Measurements from ENCODE around the gene TMEFF2.
"Not testable (repeated sequence)": the region's sequence is repeated elsewhere in the genome, so short reads cannot be mapped to it uniquely, and the experiment has no call there.

The TMEFF2 gene

GRCh38 chr2:191927319-191927867 lies 267.3 kb downstream of the TMEFF2 start:
- peak; percentile 88 for DNase-seq

GRCh38 chr2:191926671-191927070 lies 268.1 kb downstream of the TMEFF2 start:
- no peak for DNase-seq

- no peak for DNase-seq
Observed at GRCh38 chr2:191923652-191923997, 271.1 kb downstream of the TMEFF2 start.

DNA sequence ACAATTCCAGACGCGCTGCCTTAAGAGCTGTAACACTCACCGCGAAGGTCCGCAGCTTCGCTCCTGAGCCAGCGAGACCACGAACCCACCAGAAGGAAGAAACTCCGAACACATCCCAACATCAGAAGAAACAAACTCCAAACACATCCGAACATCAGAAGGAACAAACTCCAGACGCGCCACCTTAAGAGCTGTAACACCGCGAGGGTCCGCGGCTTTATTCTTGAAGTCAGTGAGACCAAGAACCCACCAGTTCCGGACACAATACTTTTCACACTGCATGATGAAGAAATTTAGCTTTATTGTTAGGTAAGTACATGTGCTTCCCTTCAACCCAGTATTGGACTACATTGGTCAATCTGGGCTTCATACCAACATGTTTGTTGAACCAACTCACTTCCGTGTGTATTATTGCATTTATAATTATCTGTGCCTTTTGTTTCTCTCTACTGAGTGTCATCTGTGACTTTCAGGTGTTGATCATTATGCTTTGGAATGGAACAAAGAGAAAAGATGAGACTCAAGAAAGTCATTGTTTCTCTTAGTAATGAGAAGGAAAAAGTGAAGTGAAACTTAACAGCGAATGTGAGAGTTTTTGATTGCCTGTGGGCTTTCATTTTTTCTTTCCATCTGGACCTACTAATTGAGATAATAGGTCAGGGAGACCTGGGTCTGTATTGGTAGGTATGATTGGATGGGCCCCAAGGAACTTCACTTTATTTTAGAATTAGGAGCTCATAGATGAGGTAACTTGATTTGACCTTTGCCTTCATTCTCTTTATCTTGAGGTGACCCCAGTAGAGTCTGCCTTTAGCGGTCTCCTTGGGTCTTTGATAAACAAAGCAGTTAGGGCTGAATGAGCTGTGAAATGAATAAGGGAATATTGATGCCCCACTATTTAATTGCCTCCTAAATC lies 271.7 kb downstream of the TMEFF2 start:
- no peak for DNase-seq

DNA sequence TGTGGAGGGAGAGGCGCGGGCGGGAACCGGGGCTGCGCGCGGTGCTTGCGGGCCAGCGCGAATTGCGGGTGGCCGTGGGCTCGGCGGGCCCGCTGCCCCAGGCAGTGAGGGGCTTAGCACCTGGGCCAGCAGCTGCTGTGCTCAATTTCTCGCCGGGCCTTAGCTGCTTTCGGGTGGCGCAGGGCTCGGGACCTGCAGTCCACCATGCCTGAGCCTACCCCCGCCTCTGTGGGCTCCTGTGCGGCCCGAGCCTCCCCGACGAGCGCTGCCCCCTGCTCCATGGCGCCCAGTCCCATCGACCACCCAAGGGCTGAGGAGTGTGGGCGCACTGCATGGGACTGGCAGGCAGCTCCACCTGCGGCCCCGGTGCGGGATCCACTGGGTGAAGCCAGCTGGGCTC lies 273.1 kb downstream of the TMEFF2 start:
- DNase-seq: not testable (repeated sequence)

DNA sequence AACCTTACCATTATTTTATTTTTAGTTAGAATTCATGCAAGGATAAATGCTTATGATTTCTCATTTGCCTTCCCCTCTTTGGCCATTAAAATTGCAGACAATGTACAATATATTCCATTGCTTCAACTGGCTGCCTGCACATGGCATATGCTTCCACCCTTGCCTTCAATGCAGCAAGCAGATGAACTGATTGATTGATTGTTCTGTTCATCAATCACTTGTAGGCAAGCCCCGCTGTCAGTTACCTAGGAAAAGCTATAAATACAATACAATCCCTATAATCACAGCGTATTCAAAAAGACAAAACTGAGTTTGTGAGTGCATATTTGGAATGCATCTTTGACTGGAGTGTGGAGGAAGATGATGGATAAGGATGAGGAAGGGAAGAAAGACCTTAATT lies 274.2 kb downstream of the TMEFF2 start:
- DNase-seq: no peak

DNA sequence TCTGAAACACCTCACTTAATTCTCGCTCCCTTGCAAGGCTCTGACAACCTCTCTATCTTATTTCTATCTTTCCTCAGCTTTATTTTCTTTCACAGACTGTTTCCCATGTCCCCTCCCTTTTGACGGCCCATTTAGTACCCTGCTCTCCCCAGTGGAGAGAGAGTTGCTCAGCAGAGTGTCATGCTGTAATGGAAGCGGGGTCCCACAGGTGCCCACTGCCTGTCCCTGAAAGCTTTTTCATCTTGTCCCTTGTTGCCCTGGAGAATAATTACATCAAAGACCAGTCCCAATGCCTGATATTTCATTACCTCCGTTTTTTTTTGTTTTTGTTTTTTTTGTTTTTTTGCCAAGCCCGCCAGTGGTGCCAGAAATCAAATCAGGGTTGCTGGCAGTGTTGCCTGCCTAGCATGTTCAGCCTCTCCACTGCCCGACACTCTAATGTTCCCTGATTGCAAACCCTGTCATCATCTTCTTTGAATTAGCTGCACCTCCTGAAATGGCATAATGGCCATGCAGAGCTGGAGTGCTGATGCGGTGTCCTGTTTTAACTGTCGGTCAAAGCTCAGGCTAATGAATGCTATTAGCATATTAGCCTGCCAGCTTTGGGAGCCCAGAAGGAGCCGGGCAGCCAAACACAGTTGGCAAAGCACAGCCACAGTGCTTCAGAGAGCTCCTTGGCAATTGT lies 276.6 kb downstream of the TMEFF2 start:
- no peak for DNase-seq

GRCh38 chr2:191917430-191917881 lies 277.3 kb downstream of the TMEFF2 start:
- no peak for DNase-seq

DNA sequence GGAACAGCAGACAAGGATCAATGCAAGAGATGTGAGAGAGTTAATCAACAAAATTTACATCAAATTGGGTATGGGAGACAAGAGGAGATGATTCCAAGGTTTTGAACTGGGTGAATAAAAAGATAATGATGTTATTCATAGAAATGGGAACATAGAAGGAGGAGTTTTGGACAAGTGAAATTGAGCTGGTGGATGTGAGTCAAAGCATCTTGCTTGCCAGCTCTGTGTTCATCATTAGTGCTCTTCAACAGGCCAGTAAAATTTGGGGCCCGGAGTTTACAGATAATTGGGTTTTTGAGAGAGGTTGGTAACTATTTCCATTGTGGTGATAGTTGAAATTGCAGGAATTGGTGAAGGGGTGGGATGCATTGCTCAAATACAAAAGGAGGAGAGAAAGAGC lies 277.9 kb downstream of the TMEFF2 start:
- DNase-seq: no peak

DNA sequence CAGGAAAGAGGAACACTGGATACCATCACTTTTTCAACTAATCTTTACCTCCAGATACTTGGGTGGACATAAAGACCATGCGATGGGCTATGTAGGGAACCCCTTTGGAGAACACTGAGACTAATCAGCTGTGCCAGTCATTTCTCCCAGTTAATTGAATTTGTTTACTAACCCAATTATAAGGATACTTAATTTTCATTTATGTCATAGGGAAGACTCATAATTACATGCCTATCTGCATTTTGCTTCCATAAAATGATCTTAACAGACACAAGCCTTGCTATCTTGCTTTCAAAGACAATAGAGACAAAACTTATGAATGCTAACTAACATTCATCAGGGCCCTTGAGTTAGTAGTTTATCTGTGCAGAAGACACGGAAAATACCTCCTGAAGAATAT lies 279.0 kb downstream of the TMEFF2 start:
- DNase-seq: no peak

DNA sequence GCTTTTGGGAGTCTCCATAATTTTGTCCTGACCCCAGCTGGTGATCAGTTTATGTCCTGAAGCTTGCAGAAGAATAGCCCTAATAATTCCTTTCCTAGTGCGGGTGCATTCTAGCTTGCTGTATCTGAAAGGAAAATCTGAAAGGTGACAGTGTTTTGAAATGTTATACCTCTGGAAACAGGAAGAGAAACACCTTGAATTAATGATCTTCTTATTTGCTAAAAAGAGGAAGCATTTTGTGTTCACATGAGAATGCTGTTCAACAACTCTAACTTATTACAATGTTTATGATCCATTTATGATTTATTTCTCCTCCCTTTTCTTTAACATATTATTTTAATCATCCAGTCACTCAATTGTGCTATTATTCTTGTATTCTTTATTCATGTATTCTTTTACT lies 280.9 kb downstream of the TMEFF2 start:
- DNase-seq: no peak

DNA sequence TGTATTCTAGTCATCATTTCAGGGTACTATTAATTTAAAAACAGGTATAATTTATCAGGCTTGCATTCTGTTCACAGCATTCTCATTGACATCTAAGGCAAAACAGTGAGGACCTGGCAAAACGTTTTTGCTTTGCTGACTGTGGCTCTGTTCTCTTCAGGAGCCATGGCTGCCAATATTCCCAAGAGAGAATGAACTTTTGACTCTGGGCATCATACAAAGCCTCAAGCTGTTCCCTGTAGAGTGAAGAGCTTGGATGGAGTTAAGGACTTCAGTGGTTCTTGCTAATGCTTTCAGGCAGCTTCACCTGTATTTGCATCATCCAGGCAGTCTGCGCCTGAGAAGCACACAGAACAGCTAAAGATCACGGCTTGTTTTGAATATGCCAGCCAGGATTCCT lies 282.0 kb downstream of the TMEFF2 start:
- no peak for DNase-seq

GRCh38 chr2:191910518-191910917 lies 284.2 kb downstream of the TMEFF2 start:
- no peak for DNase-seq

- DNase-seq: no peak
Observed at GRCh38 chr2:191908874-191909273, 285.9 kb downstream of the TMEFF2 start.

DNA sequence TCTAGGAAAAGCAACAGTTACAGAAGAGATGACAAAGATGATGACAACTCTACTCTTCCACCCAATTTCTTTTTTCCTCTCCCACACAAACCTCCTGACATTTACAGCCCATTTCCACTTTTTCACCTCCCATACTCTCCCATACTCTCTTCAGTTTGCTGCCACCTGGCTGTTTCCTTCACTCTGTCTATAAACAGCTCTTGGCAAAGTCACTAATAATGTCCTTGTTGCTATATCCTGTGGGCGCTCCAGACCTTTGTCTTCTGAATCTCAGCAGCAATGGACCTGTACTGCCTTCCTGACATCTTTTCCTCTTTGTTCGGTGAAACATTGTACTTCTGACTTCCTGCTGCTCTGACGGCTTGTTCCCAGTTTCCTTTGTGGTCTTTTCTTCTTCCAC lies 287.2 kb downstream of the TMEFF2 start:
- peak; percentile 30 for DNase-seq

- peak; percentile 32 for DNase-seq
Observed at GRCh38 chr2:191907091-191907490, 287.6 kb downstream of the TMEFF2 start.

DNA sequence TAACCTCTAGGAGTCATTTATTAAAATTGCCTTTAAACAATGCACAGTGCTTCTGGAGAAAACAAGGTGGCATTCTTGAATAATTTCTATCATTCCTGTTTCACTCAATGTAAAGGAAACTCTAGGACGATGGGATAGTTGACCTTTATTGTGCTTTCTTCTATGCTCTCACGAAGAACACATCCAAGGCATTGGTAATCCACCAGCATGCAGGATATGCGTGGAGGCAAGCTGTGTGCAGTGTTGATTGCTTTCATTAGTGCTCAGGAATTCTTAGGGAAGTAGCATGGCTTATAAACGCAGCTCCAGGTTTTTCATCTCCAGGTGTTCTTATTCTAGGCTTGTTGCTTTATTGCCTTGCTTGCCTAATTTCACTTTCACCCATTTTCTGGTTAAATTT lies 289.4 kb downstream of the TMEFF2 start:
- DNase-seq: no peak

GRCh38 chr2:191901031-191901430 lies 293.7 kb downstream of the TMEFF2 start:
- no peak for DNase-seq

DNA sequence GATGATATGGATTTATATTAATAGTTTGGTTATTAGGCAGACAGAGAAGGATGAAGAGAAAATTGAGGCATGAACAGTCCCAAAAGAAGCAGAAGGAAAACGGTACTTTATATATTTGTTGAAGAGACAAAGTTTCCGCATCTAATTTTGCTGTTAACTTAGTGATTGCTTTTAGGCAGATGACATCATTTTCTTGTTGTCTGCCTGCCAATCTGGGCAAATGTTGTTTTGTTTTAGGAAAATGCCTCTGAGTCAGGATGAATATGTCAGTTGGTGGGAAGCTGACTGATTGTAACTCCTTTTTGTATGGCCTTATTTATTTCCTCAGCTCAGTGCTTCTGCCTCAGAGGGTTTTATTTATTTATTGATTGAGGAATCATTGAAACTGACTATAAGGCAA lies 295.3 kb downstream of the TMEFF2 start:
- DNase-seq: no peak
